H1 (cell line): Measurements from ENCODE around the gene PPM1L. TPM values are rescaled to one million over a fixed set of nuclear protein-coding genes. Genes with fewer than 3 reads are reported as not detected.
A peak's percentile ranks its signal among the peaks of the same experiment; 100 is the strongest.

Source experiments
- CTCF ChIA-PET: fragments of 300-600 bp; sonication (Branson Sonifier 250); formaldehyde crosslinking; loops from one replicate; lab custom pipeline; 2021; ENCODE audit not compliant: partially characterized antibody; lab: Charles Lee
- POLR2A ChIA-PET: fragments of 300-600 bp; sonication (Branson Sonifier 250); formaldehyde crosslinking; loops from one replicate; lab custom pipeline; 2021; ENCODE audit warnings: inconsistent platforms; ENCODE audit not compliant: partially characterized antibody; lab: Charles Lee
- DNase-seq, 2 experiments: peaks; one replicate each; pipeline versions ENCODE4 v3.0.0 to v3.0.0-alpha.2; 2010 to 2022; ENCODE audit warnings: low spot score in 2 of 2, low read depth in 1 of 2, mixed read lengths in 1 of 2
- FAIRE-seq: peaks from 2 replicates; lab custom pipeline; 2011; peaks lifted over from hg19 to GRCh38; lab: Jason Lieb, UNC
- H2AFZ ChIP-seq: 2 replicates; pipeline ENCODE4 v1.8.1; 2012; ENCODE audit warnings: low read length, inconsistent platforms
- H2AK5ac ChIP-seq: 2 replicates; pipeline ENCODE4 v1.6.1; 2013; ENCODE audit warnings: low read depth, low read length
- H2BK120ac ChIP-seq: replicated peaks from 2 replicates; pipeline ENCODE3; 2013; ENCODE audit warnings: low read depth, low read length, inconsistent platforms
- H2BK12ac ChIP-seq: 2 replicates; pipeline ENCODE4 v1.6.1; 2013; ENCODE audit warnings: low read depth, low read length
- H2BK15ac ChIP-seq: 2 replicates; pipeline ENCODE4 v1.6.1; 2013; ENCODE audit warnings: low read length
- H2BK20ac ChIP-seq: 2 replicates; pipeline ENCODE4 v1.6.1; 2013; ENCODE audit warnings: low read length
- H2BK5ac ChIP-seq: 2 replicates; pipeline ENCODE4 v1.6.1; 2013; ENCODE audit warnings: low read depth, low read length
- H3K14ac ChIP-seq: 2 replicates; pipeline ENCODE4 v1.6.1; 2013; ENCODE audit warnings: inconsistent platforms; ENCODE audit not compliant: insufficient read length
- H3K18ac ChIP-seq: 2 replicates; pipeline ENCODE4 v1.6.1; 2013; ENCODE audit warnings: low read length; ENCODE audit errors: extremely low read depth
- H3K23ac ChIP-seq: 2 replicates; pipeline ENCODE4 v1.6.1; 2013; ENCODE audit warnings: inconsistent platforms; ENCODE audit not compliant: insufficient read length
- H3K23me2 ChIP-seq: 2 replicates; pipeline ENCODE4 v1.6.1; 2013; ENCODE audit warnings: low read depth, low read length
- H3K27ac ChIP-seq: 2 replicates; pipeline ENCODE4 v1.6.1; 2011; ENCODE audit warnings: low read depth, low read length, inconsistent platforms
- H3K27me3 ChIP-seq, 4 experiments: replicated peaks in 1 of 4; 1 replicate in 1 of 4; 2 replicates in 3 of 4; pipeline versions ENCODE4 v1.6.1 to v1.8.1; 2011 to 2013; ENCODE audit warnings: low read length in 3 of 4, mild to moderate bottlenecking in 3 of 4, inconsistent platforms in 2 of 4, mixed read lengths in 2 of 4, moderate library complexity in 1 of 4; ENCODE audit not compliant: control insufficient read depth in 3 of 4, insufficient read depth in 3 of 4; ENCODE audit errors: extremely low read depth in 1 of 4
- H3K36me3 ChIP-seq, 4 experiments: 2 replicates each; pipeline versions ENCODE4 v1.6.1 to v1.8.1; 2011 to 2013; ENCODE audit warnings: mild to moderate bottlenecking in 4 of 4, low read length in 3 of 4, moderate library complexity in 2 of 4, control low read depth in 1 of 4, inconsistent platforms in 1 of 4; ENCODE audit not compliant: insufficient read depth in 4 of 4, control insufficient read depth in 2 of 4
- H3K4ac ChIP-seq: replicated peaks from 2 replicates; pipeline ENCODE3; 2013; ENCODE audit warnings: low read length, low read depth, mixed read lengths, inconsistent platforms; ENCODE audit not compliant: insufficient read length
- H3K4me1 ChIP-seq, 4 experiments: replicated peaks in 1 of 4; 1 replicate in 1 of 4; 2 replicates in 3 of 4; pipeline versions ENCODE4 v1.6.1 to v1.8.1; 2011 to 2013; ENCODE audit warnings: low read length in 3 of 4, inconsistent platforms in 2 of 4, mixed read lengths in 1 of 4; ENCODE audit not compliant: insufficient read depth in 4 of 4, control insufficient read depth in 3 of 4
- H3K4me2 ChIP-seq, 2 experiments: 2 replicates each; pipeline versions ENCODE4 v1.6.1 to v1.8.1; 2011 to 2013; ENCODE audit warnings: low read depth in 2 of 2, low read length in 2 of 2, control low read depth in 1 of 2, inconsistent platforms in 1 of 2, mild to moderate bottlenecking in 1 of 2; ENCODE audit not compliant: insufficient read depth in 1 of 2
- H3K4me3 ChIP-seq, 4 experiments: fragments of 200-600, 300-600 bp in 1 of 4; sonication (generic), shearing (Covaris generic), sonication (Bioruptor Twin) in 1 of 4; 2 replicates each; pipeline versions ENCODE4 v1.5.1 to v1.8.1; 2011 to 2016; ENCODE audit warnings: low read length in 4 of 4, low read depth in 3 of 4, control low read depth in 2 of 4, inconsistent platforms in 2 of 4, mild to moderate bottlenecking in 2 of 4, mixed read lengths in 1 of 4, moderate library complexity in 1 of 4; ENCODE audit not compliant: insufficient read depth in 2 of 4; ENCODE audit errors: extremely low read depth in 1 of 4
- H3K56ac ChIP-seq: replicated peaks from 2 replicates; pipeline ENCODE3; 2013; ENCODE audit warnings: low read depth, mild to moderate bottlenecking, mixed read lengths, low read length, inconsistent platforms; ENCODE audit not compliant: insufficient read length
- H3K79me1 ChIP-seq: 2 replicates; pipeline ENCODE4 v1.6.1; 2013; ENCODE audit warnings: low read depth, low read length, control low read depth
- H3K79me2 ChIP-seq, 2 experiments: 2 replicates each; pipeline versions ENCODE4 v1.6.1 to v1.8.1; 2012 to 2013; ENCODE audit warnings: low read length in 2 of 2, mild to moderate bottlenecking in 2 of 2, inconsistent platforms in 1 of 2; ENCODE audit not compliant: insufficient read depth in 2 of 2, control insufficient read depth in 1 of 2
- H3K9ac ChIP-seq, 4 experiments: replicated peaks in 1 of 4; 1 replicate in 1 of 4; 2 replicates in 3 of 4; pipeline versions ENCODE4 v1.6.1 to v1.8.1; 2011 to 2013; ENCODE audit warnings: low read depth in 3 of 4, low read length in 3 of 4, control low read depth in 2 of 4, mild to moderate bottlenecking in 2 of 4, moderate library complexity in 2 of 4, inconsistent platforms in 1 of 4; ENCODE audit errors: extremely low read depth in 1 of 4
- H3K9me3 ChIP-seq, 2 experiments: 2 replicates each; pipeline versions ENCODE4 v1.6.1 to v1.8.1; 2012 to 2013; ENCODE audit warnings: mild to moderate bottlenecking in 2 of 2, moderate library complexity in 2 of 2, control low read depth in 1 of 2, inconsistent platforms in 1 of 2, low read depth in 1 of 2, low read length in 1 of 2, mixed read lengths in 1 of 2; ENCODE audit not compliant: insufficient read depth in 2 of 2
- H4K20me1 ChIP-seq, 2 experiments: replicated peaks in 1 of 2; 2 replicates each; pipeline versions ENCODE3 to v1.8.1; 2011 to 2013; ENCODE audit warnings: inconsistent platforms in 2 of 2, low read length in 2 of 2, mild to moderate bottlenecking in 1 of 2; ENCODE audit not compliant: insufficient read depth in 2 of 2, control insufficient read depth in 1 of 2
- H4K5ac ChIP-seq: 2 replicates; pipeline ENCODE4 v1.6.1; 2013; ENCODE audit warnings: low read length, low read depth, mixed read lengths, inconsistent platforms; ENCODE audit not compliant: insufficient read length
- H4K8ac ChIP-seq: 2 replicates; pipeline ENCODE4 v1.8.0; 2013; ENCODE audit warnings: mild to moderate bottlenecking, moderate library complexity, low read length, inconsistent platforms; ENCODE audit not compliant: insufficient read depth; ENCODE audit errors: extremely low read depth
- H4K91ac ChIP-seq: replicated peaks from 2 replicates; pipeline ENCODE3; 2013; ENCODE audit warnings: low read length, mixed read lengths, inconsistent platforms; ENCODE audit not compliant: insufficient read length
- JUN ChIP-seq: IDR thresholded peaks from 2 replicates; pipeline ENCODE4 v1.6.1; 2011; ENCODE audit warnings: low read depth, mild to moderate bottlenecking, improper control_type of control experiment, low read length
- MAFK ChIP-seq: IDR thresholded peaks from 2 replicates; pipeline ENCODE4 v1.6.1; 2012; ENCODE audit warnings: low read depth, mild to moderate bottlenecking, improper control_type of control experiment, low read length
- polyA plus RNA-seq, 7 experiments: library from polyadenylated mRNA; depleted of rRNA in 3 of 7; stranded (reverse) in 5 of 7; unstranded in 2 of 7; fragments of >200 nt in 5 of 7; fragments of 200-250 nt in 2 of 7; gene quantifications; 1 replicate in 5 of 7; 2 replicates in 1 of 7; 4 replicates in 1 of 7; pipeline versions ENCODE4 v1.2.1 to v1.2.3, GENCODE V29; 2011 to 2013; ENCODE audit warnings: missing spikeins in 2 of 7, mixed read lengths in 2 of 7
- total RNA-seq: library from RNA; stranded (reverse); fragmentation: NEBNext Ultra II Directional; extraction: Animal tissue kit (Norgen Biotek cat#: 25700); gene quantifications from 2 replicates; pipeline ENCODE4 v1.2.1, GENCODE V29; 2021

The PPM1L gene
- total and polyA plus RNA-seq, 2 of the 8 experiments (the other 6 are each of a cell fraction or from before 2014, with no cell fraction given), result 2.8 to 18.1 TPM

DNA sequence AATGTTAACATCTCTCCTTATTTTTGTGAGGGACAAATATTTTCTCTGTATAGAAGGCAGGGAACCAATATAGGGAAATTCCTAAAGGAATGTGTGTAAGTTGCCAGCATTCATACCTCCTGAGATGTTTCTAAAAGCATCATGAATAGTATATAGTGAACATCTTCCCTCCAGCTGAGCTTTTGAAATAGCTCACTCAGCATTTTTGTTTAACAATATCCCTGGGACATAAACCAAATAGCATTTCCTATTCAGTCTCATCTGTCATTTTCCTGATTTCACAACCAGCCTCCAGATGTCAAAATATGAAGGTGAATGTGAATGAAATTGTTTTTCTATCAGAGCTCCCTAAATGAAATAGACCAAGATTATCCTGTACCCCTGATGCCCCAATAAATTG lies 137.2 kb downstream of the PPM1L start:
- 0 out of 4 replicates have a peak overlapping the region, but pooled peaks of 1 of the 2 experiments have one; percentile 27 for H3K4me2 ChIP-seq
- DNase-seq, result no peak
- H2AK5ac ChIP-seq, result no peak overlapping the region
- no peak overlapping the region for H3K23ac ChIP-seq
- POLR2A ChIA-PET, result no interaction called here
- H3K56ac ChIP-seq, result no peak overlapping the region
- H4K91ac ChIP-seq, result no peak overlapping the region
- H3K4ac ChIP-seq, result no peak overlapping the region
- 0 out of 4 replicates have a peak, but pooled peaks cover 0 to 2% of the 10 kb centered on the region in 2 experiments for H3K9me3 ChIP-seq
- H2BK120ac ChIP-seq, result no peak overlapping the region
- H3K79me2 ChIP-seq, result no peaks in the 10 kb centered on the region
- CTCF ChIA-PET, result interaction anchor here (1.2 kb wide), 1 partner anchor 16 kb away, joined by 5 read pairs; no protein-coding TSS in a partner anchor
- no peak overlapping the region for H2BK15ac ChIP-seq
- no peak overlapping the region for H4K5ac ChIP-seq
- no peaks in the 10 kb centered on the region for H3K23me2 ChIP-seq
- H3K4me1 ChIP-seq, result peaks cover 0 to 8% (median 2%) of the 10 kb centered on the region in 4 experiments; a peak in 3 of 7 replicates
- H3K27me3 ChIP-seq, result no peaks in the 10 kb centered on the region
- no peak overlapping the region for H4K8ac ChIP-seq
- FAIRE-seq, result no peak
- TF ChIP-seq MAFK (peak; percentile 92), JUN (no peak)
- no peak overlapping the region for H2BK5ac ChIP-seq
- no peaks in the 10 kb centered on the region for H4K20me1 ChIP-seq
- H2AFZ ChIP-seq, result no peak overlapping the region
- H3K18ac ChIP-seq, result no peak overlapping the region
- H2BK12ac ChIP-seq, result no peak overlapping the region
- no peak overlapping the region for H3K14ac ChIP-seq
- H3K36me3 ChIP-seq, result no peaks in the 10 kb centered on the region
- H3K27ac ChIP-seq, result no peak overlapping the region
- H3K79me1 ChIP-seq, result no peaks in the 10 kb centered on the region
- no peak overlapping the region for H2BK20ac ChIP-seq
- no peak overlapping the region for H3K9ac ChIP-seq
- peak overlapping the region in 1 of 4 experiments; percentile 1; a peak in 1 of 8 replicates for H3K4me3 ChIP-seq
